Stimulated activated CD8-positive, alpha-beta memory T cell treated with anti-CD3 and anti-CD28 coated beads, Interleukin-15, amount 100 ng/mL, for 48 hours (primary cell): ENCODE data around the gene KCNIP1.
"Not testable (repeated sequence)": the region's sequence is repeated elsewhere in the genome, so short reads cannot be mapped to it uniquely, and the experiment has no call there.

Experiments used
- DNase-seq, 2 donors: peaks; one replicate each; pipeline ENCODE4 v3.0.0-alpha.2; 2020; ENCODE audit warnings: low read depth in 2 of 2

Gene KCNIP1

DNA sequence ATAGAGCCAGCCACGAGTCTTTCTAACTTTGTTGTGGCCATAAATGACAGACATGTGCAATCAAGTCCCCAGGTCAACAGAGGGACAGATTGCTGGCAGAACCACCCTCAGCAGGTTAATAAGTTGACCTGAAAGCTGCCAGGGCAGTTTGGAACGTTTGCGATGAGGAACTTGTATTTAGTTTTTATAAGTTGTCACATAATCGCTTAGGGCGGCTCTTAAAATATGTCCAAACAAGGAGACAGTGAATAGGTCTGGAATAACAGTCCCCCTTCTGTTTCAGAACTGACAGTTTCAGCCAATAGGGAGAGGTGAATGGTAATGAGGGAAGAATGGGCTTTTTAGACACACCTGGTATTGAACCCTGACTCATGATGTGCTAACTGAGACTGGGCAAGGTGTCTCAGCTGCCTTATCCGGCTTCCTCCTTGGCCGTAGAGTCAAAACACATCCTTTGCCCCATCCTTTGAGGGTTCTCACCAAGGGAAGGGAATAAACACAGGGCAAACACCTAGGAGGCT, 246.2 kb downstream of the KCNIP1 start:
- no peak for DNase-seq

DNA sequence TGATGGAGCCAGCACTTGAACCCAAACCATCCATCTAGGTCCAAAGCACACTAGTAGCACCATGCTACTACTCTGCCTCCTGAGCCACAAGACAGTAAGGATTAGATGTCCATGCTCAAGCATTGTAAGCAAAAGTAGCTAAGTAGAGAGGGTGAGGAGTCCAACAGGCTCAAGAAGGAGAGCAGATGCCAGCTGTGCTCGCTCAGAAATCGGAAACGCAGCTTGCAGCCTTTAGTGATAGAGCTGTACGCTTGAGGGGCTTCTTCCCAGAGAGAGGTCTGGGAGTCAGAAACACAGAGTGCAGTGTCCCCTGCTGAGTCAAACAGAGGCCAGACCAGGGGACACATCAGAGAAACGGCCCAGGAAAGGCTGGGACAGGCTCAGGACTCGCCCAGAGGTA, 247.0 kb downstream of the KCNIP1 start:
- no peak for DNase-seq

DNA sequence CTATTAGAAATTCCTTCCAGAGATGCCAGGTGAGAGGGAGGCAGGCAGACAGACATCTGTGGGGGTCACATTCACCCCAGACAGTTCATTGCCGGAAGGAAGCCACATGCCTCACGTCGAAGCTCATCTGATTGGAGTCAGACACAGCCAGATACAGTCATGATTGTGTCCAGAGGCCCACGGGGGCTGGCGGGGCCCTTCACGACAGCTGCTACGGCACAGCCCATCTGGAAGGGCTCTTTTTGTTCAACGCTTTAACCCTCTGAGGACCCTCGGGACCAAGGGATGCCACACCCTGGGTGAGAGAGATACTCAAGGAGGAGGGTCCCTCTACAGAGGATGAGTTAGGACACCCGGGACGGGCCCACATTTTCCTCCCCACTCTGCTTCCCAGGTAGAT, 247.8 kb downstream of the KCNIP1 start:
- no peak for DNase-seq

DNA sequence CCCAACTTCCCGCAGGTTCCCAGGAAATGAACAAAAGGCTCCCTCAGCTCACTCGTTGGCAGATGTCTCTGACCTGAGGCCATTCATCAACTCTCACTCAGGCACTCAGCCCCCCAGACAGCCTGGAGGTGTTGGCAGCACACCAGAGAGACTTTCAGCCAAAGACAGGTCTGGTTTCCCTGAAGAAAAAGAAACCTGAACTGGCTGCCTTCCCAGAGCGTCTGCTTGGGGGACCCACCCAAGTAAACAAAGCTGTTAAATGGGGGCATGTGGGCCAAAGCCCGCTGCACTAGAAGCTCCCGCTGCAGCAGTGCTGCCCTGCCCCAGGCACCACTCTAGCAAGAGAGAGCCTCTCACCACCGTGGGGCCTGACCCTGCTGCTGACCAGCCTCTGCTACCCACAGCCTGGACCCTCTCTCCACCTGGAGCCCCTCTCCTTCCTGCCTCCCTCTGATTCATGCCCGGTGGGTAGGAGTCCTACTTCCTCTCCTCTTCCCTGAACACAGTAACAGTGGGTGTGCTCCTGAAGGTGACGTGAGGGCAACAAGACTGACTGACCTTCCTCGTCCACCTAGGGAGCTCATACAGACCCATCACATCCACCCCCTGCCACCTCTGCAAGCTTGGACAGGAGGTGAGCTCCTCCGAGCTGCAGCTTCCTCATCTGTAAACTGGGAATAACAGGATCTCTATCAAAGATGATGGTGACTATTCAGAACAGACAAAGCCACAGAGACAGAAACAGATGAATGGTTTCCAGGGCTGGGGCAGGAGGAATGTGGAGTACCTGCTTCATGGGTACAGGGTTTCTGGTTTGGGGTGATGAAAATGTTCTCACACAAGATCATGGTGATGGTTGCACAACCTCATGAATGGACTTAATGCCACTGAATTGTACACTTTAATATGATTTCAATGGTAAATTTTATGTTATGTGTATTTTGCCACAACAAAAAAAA, 248.7 kb downstream of the KCNIP1 start:
- no peak for DNase-seq

DNA sequence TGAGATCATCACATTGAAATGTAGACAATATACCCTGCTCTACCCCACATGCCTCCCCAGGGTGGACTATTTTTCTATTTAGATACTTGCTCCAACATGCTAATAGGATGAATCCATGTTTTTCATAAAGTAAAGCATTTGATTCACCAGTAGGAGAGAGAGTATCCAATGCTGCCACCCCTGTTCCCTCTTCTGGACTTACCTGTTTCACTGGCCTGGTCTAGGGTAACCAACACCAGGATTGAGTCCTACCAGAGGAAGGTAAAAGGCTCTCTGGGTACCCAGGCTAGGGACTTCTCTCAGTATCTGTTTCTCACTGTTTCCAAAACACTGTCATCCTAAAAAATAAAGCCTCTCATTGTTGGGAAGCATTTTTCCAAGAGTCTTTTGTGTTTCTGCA, 249.5 kb downstream of the KCNIP1 start:
- no peak for DNase-seq

DNA sequence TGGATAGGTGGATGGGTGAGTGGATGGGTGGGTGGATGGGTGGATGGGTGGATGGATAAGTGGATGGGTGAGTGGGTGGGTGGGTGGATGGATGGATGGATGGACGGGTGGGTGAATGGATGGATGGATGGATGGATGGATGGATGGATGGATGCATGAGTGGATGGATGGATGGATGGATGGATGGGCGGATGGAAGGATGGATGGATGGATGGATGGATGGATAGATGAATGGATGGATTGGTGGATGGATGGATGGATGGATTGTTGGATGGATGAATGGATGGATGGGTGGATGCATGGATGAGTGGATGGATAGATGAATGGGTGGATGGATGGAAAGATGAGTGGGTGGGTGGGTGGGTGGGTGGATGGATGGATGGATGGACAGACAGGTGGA, 250.7 kb downstream of the KCNIP1 start:
- DNase-seq: not testable (repeated sequence)

DNA sequence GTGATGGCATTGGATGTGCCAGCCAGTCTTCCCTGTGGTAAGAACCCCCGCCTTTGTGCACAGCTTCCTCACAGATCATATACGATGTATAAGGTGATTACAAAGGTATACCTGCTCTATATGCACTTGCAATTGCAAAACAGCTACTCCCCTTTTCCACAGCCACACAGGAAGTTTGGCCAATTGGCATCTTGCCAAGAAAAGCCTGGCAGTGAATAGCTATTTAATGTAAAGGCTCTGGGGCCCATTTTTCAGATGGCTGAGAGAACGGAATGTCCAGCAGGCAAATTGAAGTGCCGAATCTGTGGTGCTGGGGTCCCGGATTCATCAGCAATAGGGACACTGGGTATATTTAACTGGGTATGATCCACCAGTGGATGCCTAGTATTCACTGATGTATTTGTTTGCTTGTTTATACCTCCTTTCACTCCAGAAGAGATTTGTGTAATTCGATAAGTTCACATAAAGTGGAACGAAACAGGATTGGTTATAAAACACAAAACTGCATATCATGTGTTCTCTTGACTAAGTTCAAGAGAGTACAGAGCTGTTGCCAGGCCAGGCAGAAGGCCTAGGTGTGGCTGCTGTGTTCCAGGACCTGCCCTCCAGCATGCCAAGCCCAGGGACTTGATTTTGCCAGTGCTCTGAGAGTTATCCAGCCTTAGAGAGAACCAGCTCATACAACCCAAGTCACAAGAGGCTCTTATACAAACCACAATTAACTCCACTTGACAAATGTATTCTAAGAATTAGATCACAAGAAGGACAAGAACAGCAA, 252.0 kb downstream of the KCNIP1 start:
- DNase-seq: no peak

DNA sequence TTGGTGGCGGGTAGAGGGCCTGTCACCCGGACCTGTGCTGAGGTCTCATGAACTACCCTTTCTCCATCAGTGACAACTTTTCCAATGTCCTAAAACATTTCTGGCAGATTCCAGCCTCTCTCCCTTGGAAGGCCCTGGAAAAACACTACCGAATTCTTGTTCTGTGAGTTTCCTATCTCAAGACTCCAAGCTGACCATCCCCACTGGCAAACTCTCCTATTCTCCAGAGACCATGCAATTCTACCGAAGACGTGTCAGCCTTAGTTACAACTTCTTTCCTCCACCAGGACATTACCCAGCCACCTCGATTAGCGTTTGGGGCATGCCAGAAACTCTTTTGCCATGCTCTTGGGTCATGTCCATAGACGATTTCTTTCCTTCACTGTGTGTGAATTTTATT, 252.9 kb downstream of the KCNIP1 start:
- DNase-seq: no peak

DNA sequence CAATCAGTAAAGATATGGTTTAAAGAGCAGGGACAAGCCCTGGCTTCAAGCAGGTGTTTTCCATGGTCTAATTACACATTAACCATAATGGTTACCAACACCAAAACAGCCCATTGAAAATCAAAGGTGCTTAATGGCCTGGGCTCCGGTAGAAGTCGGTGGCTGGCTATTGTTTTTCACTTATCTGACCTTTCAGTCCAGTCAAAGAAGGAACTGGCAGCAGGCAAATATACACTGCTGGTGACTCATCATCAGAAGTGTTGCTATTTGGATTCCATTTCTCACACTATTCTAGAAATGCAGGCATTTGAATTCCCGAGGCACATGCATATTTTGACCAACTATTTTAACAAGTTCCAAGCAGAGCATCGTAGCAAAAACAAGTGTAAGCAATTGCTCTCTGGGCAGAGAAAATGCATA, 253.4 kb downstream of the KCNIP1 start:
- no peak for DNase-seq

DNA sequence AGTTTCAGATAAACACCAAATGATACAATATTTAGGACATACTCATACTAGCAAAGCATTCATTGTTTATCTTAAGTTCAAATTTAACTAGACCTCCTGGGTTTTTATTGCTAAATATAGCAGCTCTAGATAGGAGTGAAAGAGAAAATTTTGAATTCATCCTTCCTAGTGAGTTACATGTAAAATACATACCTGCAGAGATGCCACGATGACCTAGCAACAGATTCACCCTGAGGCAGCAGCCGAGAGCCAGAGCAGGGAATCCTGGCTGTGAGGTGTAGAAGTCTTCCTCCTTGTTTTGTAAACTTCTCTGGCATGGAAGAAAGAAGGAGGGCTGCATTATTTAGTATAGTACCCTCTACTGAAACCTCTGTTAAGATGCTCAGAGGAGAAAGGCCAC, 253.8 kb downstream of the KCNIP1 start:
- no peak for DNase-seq

DNA sequence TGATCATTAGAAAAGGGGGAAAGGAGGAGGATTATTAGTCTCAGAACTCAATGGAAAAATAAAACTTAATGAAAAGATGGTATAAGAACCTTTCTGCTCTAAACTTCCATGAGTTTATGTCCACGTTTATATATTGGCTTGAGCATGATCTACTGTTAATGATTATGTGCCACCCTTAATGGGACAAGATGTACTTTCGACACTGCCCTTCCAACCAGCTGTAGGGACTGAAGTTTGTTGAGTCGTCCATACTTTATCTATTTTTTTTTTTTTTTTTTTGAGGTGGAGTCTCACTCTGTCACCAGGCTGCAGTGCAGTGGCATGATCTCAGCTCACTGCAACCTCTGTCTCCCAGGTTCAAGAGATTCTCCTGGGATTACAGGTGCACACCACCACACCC, 254.7 kb downstream of the KCNIP1 start:
- no peak for DNase-seq

DNA sequence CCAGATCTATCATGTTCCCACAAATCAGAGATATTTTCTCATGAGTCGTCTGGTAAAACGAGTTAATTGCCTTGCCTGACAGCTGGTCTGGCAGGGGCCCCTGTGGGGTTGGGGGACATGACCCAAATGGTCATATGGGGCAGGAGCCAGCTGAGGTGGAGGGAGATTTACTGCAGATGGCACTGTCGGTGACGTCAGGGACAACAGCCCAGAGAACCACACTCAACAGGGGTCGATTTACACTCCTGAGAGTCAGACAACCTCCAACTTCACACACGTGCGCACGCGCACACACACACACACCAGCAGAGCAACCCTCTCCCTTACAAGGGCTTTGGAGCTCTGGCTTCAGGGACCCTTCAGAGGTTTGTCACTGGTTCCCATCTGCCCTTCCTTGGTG, 256.3 kb downstream of the KCNIP1 start:
- no peak for DNase-seq

DNA sequence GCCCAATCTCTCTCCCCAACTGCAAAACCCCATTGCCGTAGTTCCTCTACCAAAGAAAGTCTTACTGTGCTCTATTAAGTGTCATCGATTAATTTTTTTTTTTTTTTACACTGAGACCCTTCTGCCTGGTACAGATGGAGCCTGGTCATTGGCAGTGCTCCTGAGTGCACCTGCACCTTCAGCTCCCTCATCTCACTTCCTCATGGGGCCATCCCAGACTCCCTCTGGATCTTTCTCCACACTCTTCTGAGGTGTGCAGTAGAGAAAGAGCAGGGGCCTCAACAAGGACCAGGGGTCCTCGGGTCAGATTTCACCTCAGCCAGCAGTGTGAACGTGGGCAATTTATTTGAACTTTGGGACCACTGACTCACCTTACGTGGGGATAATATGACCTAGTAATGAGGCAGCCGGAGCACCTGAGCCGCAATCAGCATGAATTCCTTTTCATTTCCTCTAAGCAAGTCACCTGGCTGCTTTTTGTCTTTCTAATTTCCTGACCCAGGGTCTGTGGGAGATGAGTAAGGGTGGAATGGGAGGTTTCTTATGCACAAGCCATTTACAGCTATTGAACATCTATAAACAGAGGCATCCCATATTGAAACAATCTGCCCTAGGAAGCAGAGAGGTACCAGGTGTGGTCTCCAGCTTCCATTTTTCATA, 257.4 kb downstream of the KCNIP1 start:
- no peak for DNase-seq

DNA sequence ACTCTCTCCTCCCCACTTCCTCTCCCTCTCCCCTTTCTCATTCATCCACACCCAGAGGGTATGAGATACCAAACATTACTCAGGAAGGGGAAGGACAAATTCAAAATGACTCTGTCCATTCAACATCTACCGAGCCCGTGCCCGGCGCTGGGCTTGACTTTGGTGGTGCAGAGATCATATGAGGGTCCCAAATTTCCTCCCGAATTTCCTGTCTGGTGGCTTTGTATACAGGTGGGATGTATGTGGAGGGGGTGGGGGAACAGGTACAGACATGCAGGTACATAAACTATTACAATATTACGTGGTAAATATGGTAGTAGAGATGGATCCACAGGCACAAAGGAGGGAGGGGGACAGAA, 257.9 kb downstream of the KCNIP1 start:
- DNase-seq: no peak

DNA sequence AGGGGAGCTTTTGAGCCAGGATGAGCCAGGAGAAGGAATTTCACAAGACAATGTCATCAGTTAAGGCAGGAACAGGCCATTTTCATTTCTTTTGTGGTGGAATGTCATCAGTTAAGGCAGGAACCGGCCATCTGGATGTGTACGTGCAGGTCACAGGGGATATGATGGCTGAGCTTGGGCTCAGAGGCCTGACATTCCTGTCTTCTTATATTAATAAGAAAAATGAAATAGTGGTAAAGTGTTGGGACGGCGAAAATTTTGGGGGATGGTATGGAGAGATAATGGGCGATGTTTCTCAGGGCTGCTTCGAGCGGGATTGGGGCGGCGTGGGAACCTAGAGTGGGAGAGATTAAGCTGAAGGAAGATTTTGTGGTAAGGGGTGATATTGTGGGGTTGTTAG, 258.5 kb downstream of the KCNIP1 start:
- not testable (repeated sequence) for DNase-seq

DNA sequence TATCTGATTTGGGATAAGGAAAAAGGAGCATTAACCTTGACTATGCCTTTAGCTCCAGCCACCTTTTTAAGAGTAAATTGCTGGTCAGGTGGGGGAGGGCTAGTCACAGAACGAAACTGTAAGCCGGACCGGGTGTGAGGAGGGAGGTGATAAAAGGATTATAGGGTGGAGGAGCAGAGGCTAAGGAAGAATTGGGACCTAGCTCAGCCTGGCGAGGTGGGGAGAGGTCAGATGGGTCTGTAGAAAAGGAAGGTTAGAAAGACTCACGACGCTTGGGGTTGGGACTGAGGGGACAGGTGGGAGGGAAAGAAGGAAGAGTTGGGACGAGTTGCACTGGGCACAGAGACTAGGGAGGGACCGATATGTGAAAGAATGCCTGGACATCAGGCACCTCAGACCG, 262.0 kb downstream of the KCNIP1 start:
- DNase-seq: not testable (repeated sequence)

DNA sequence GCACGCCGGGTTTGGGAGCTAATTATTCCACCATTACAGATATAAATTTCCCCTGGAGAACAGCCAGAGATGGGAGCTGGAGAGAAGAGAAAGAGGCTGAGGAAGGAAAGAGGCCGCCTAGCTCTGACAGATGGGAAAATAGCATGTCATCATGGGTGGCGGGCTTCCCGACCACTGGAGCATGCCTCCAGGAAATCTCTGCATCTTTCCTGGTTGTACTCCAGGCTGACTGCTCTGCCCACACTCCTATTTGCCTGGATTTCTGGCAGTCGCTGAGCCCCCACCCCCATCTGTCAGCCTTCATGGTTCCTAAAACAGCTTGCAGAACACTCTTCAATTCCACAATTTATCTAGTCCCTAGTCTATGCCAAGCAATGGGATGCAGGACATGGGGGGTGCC, 265.4 kb downstream of the KCNIP1 start:
- DNase-seq: no peak

DNA sequence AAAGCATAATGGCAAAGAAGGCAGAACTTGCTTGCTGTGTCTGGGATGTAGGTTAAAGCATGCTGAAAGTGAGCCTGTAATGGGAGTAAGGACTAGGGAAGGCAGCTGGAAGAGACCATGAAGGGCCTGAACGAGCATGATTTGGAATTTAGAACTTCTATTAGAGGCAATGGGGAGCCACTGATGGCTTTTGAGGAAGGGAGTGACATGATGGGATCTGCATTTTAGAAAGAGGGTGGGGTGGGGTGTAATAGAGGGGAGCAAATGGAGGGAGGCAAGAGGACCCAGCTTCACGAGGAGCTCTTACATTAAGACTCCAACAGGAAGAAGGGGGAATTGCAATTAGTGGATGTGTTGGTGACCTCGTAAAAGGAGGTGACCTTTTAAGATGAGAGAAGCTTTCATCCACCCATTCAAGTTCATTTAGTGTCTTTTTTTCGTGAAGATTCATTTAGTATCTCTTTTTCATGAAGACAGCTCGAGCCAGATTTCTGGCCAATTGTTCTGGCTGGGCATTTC, 266.1 kb downstream of the KCNIP1 start:
- no peak for DNase-seq

DNA sequence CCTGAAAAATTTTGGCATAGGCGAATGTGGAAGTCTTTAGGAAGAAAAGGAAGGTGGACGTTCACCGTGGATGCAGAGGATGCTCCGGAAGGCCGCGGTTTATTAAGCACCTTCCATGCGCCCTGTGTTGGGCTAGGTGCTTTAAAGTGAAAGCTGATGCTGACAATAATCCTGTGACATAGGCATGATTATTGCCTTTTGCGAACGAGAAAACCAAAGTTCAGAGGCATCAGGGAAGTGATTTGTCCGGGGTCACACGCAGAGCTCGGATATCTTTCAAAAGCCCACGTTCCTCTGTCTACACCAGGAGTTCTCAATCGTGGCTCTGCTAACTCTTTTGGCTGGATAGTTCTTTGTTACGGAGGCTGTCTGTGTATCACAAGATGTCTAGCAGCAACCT, 267.7 kb downstream of the KCNIP1 start:
- DNase-seq: no peak

DNA sequence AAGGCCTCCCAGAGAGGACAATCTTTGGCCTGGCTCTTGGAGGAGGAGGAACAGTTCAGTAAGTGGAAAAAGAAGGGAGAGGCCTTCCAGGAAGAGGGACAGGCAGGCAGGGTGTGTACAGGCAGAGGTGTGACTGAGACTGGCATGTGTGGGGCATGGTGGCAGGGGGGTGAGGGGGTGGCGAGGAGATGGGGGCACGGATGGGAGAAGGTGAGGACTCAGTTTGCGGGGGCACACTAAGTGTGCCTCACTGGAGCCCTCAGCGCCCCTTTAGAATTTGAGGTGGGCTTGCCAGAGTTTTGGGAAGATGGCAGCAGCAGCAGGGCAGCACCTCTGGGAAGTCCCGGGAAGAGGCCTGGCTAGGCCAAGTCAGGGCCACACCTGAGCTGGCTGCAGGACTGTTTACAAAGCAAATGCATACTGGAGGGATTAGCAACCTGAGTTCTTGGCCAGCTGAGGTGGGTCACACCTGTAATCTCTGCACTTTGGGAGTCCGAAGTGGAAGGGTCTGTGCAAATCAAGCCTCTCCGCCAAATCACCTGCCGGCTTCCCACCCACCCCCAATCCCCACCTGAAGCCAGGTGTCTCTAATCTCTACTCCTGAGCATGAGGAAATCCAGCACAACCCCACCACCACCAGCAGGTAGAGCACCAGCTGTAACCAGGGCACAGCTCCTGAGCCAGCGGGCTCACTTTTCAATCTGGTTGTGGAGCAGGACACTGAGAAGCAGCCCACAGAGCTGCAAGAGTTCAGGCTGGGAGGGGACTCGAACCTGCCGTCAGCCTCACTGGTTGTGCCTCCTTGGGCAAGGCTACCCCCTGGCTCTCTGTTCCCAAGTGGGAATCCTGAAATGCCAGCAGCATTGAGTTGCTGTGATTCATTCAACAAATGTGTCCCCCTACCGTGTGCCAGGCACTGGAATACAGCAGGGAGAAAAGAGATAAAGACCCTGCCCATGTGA, 269.5 kb downstream of the KCNIP1 start:
- DNase-seq: no peak

DNA sequence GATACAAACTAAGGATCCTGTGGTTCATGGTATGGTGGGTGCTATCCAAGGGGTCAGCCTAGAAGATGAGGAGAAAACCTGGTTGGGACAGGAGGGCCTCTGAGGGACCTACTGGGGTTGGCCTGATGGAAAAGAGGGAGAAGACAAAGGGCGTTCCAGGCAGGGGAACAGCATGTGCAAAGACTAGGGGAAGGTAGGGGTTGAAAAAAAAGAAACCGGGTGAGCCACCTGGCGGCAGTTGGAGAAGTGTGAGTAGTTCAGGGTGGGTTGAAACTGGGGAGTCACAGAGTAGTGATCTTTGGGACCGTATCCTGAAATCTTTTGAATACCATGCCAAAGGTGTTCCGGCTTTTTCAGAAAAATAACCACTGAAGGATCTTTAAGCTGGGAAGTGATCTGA, 271.0 kb downstream of the KCNIP1 start:
- no peak for DNase-seq
